Vagina (tissue), 2 donors: ENCODE data around the gene LGI1. TPM values are rescaled to one million over a fixed set of nuclear protein-coding genes. Genes with fewer than 3 reads are reported as not detected.

Experiments
- DNase-seq, 2 donors: peaks; one replicate each; pipeline ENCODE4 v3.0.0-alpha.2; 2017; ENCODE audit errors: extremely low spot score in 2 of 2
- H3K27ac ChIP-seq: fragments of 200-600 bp; sonication (generic); one replicate; pipeline ENCODE4 v1.5.1; 2019
- H3K27me3 ChIP-seq: fragments of 200-600 bp; sonication (generic); one replicate; pipeline ENCODE4 v1.5.1; 2019
- H3K36me3 ChIP-seq, 2 donors: fragments of 200-600 bp; sonication (generic); one replicate each; pipeline ENCODE4 v1.5.1; 2017 to 2019
- H3K4me1 ChIP-seq: fragments of 200-600 bp; sonication (generic); one replicate; pipeline ENCODE4 v1.5.1; 2019
- H3K4me3 ChIP-seq, 2 donors: fragments of 200-600 bp; sonication (generic); 1 replicate in 1 of 2; 2 replicates in 1 of 2; pipeline ENCODE4 v1.5.1; 2016 to 2019
- H3K9me3 ChIP-seq: fragments of 200-600 bp; sonication (generic); one replicate; pipeline ENCODE4 v1.5.1; 2019
- CTCF ChIP-seq, 3 experiments: fragments of 450-650 bp in 2 of 3; fragments of 200-600 bp in 1 of 3; sonication (generic) in 1 of 3; IDR thresholded peaks; one replicate each; pipeline ENCODE4 v1.5.1; 2017 to 2019; ENCODE audit warnings: antibody characterized with exemption in 3 of 3, mild to moderate bottlenecking in 2 of 3, moderate library complexity in 2 of 3
- POLR2A ChIP-seq, 2 donors: fragments of 450-650 bp; IDR thresholded peaks; one replicate each; pipeline ENCODE4 v1.6.1; 2017; ENCODE audit warnings: antibody characterized with exemption in 2 of 2, mild to moderate bottlenecking in 2 of 2, moderate library complexity in 2 of 2
- POLR2AphosphoS5 ChIP-seq, 2 donors: sonication (generic); formaldehyde crosslinking; IDR thresholded peaks; one replicate each; pipeline ENCODE4 v1.9.0; 2017; ENCODE audit warnings: antibody characterized with exemption in 2 of 2, mild to moderate bottlenecking in 2 of 2, low read depth in 1 of 2; ENCODE audit not compliant: insufficient read depth in 1 of 2
- intact Hi-C: fragments of 100-400 bp; cut with DNase I; formaldehyde crosslinking; loops from one replicate; pipeline ENCODE4 v1.15.1; 2023
- total RNA-seq: library from RNA; depleted of rRNA; stranded (reverse); fragments of >200 nt; gene quantifications from one replicate; pipeline ENCODE4 v1.2.3, GENCODE V29; 2016

The LGI1 gene
- total RNA-seq, 1 donor from 2014 or later: 0.74 TPM

- intact Hi-C loops: no loop called here
- no peak for TF ChIP-seq POLR2A (IDR thresholded peaks at IDR 0.05)
- no peak for TF ChIP-seq CTCF (IDR thresholded peaks at IDR 0.05)
- no peak for TF ChIP-seq POLR2AphosphoS5 (IDR thresholded peaks at IDR 0.05; ENCODE audit: insufficient read depth in 1 of 2, low read depth in 1 of 2)
- H3K9me3 ChIP-seq: no peaks in the 10 kb centered on the region
Measured at GRCh38 chr10:93797825-93798224, 40.1 kb downstream of the LGI1 start.

GRCh38 chr10:93799155-93799708, 41.5 kb downstream of the LGI1 start:
- no peaks in the 10 kb centered on the region for H3K9me3 ChIP-seq
- DNase-seq: no peak
- H3K4me3 ChIP-seq: no peak overlapping the region
- no peaks in the 10 kb centered on the region for H3K4me1 ChIP-seq
- H3K27ac ChIP-seq: no peak overlapping the region
- H3K27me3 ChIP-seq: no peaks in the 10 kb centered on the region
- TF ChIP-seq CTCF (IDR thresholded peaks at IDR 0.05) (no peak), POLR2AphosphoS5 (IDR thresholded peaks at IDR 0.05; ENCODE audit: insufficient read depth in 1 of 2, low read depth in 1 of 2) (no peak), POLR2A (IDR thresholded peaks at IDR 0.05) (no peak)
- intact Hi-C loops: no loop called here
- H3K36me3 ChIP-seq: no peaks in the 10 kb centered on the region

More at GRCh38 chr10:93797825-93798224, 40.1 kb downstream of the LGI1 start:
- Histone ChIP-seq H3K4me3 (no peak overlapping the region), H3K4me1 (no peaks in the 10 kb centered on the region), H3K36me3 (no peaks in the 10 kb centered on the region), H3K27me3 (no peaks in the 10 kb centered on the region), H3K27ac (no peak overlapping the region)
- no peak for DNase-seq

GRCh38 chr10:93804200-93804599, 46.5 kb downstream of the LGI1 start:
- no peak overlapping the region for H3K4me3 ChIP-seq
- no peak overlapping the region for H3K27ac ChIP-seq
- DNase-seq: no peak
- H3K4me1 ChIP-seq: no peaks in the 10 kb centered on the region
- H3K27me3 ChIP-seq: no peaks in the 10 kb centered on the region
- H3K9me3 ChIP-seq: no peaks in the 10 kb centered on the region
- H3K36me3 ChIP-seq: no peaks in the 10 kb centered on the region
- intact Hi-C loops: no loop called here
- TF ChIP-seq CTCF (IDR thresholded peaks at IDR 0.05) (no peak), POLR2AphosphoS5 (IDR thresholded peaks at IDR 0.05; ENCODE audit: insufficient read depth in 1 of 2, low read depth in 1 of 2) (no peak), POLR2A (IDR thresholded peaks at IDR 0.05) (no peak)

GRCh38 chr10:93806903-93807302, 49.2 kb downstream of the LGI1 start:
- Histone ChIP-seq H3K4me1 (no peaks in the 10 kb centered on the region), H3K4me3 (no peak overlapping the region), H3K27ac (no peak overlapping the region), H3K9me3 (no peaks in the 10 kb centered on the region), H3K27me3 (no peaks in the 10 kb centered on the region), H3K36me3 (no peaks in the 10 kb centered on the region)
- TF ChIP-seq POLR2A (IDR thresholded peaks at IDR 0.05) (no peak), POLR2AphosphoS5 (IDR thresholded peaks at IDR 0.05; ENCODE audit: insufficient read depth in 1 of 2, low read depth in 1 of 2) (no peak), CTCF (IDR thresholded peaks at IDR 0.05) (no peak)
- no peak for DNase-seq
- intact Hi-C loops: no loop called here

GRCh38 chr10:93807371-93807770, 49.6 kb downstream of the LGI1 start:
- no peak overlapping the region for H3K27ac ChIP-seq
- H3K9me3 ChIP-seq: no peaks in the 10 kb centered on the region
- H3K27me3 ChIP-seq: no peaks in the 10 kb centered on the region
- H3K36me3 ChIP-seq: no peaks in the 10 kb centered on the region
- no peaks in the 10 kb centered on the region for H3K4me1 ChIP-seq
- no peak for DNase-seq
- intact Hi-C loops: no loop called here
- H3K4me3 ChIP-seq: no peak overlapping the region
- no peak for TF ChIP-seq POLR2A (IDR thresholded peaks at IDR 0.05)
- TF ChIP-seq POLR2AphosphoS5 (IDR thresholded peaks at IDR 0.05; ENCODE audit: insufficient read depth in 1 of 2, low read depth in 1 of 2): no peak
- TF ChIP-seq CTCF (IDR thresholded peaks at IDR 0.05): no peak
